ENCODE measurements around the gene ZNF469.
A peak's percentile ranks its signal among the peaks of the same experiment; 100 is the strongest.

GRCh38 chr16:88383401-88384221, 852 bp downstream of the ZNF469 start:
- peak; percentile 51 for TF ChIP-seq EZH2 (IDR thresholded peaks at IDR 0.05; ENCODE audit: borderline replicate concordance, low read depth, low read length, severe bottlenecking)
- peak in 1 of 2 donors; percentile 53 for TF ChIP-seq CTCF (IDR thresholded peaks at IDR 0.05; ENCODE audit: extremely low read depth in 1 of 2, insufficient read depth in 1 of 2, low read depth in 1 of 2, low read length in 2 of 2)
- no peak for TF ChIP-seq JUN (IDR thresholded peaks at IDR 0.05; ENCODE audit: borderline replicate concordance, insufficient read depth, insufficient read length, low read depth)
